GM12873 (cell line): ENCODE measurements around the gene HAUS3.

ENCODE experiments used
- TF ChIP-seq, protein P1 (sequence below): IDR thresholded peaks from 2 replicates; pipeline ENCODE4 v1.5.1; 2012; ENCODE audit warnings: low read depth, mild to moderate bottlenecking, moderate library complexity, low read length, control low read depth; ENCODE audit not compliant: insufficient read depth; ENCODE audit errors: missing control alignments

Gene HAUS3

DNA sequence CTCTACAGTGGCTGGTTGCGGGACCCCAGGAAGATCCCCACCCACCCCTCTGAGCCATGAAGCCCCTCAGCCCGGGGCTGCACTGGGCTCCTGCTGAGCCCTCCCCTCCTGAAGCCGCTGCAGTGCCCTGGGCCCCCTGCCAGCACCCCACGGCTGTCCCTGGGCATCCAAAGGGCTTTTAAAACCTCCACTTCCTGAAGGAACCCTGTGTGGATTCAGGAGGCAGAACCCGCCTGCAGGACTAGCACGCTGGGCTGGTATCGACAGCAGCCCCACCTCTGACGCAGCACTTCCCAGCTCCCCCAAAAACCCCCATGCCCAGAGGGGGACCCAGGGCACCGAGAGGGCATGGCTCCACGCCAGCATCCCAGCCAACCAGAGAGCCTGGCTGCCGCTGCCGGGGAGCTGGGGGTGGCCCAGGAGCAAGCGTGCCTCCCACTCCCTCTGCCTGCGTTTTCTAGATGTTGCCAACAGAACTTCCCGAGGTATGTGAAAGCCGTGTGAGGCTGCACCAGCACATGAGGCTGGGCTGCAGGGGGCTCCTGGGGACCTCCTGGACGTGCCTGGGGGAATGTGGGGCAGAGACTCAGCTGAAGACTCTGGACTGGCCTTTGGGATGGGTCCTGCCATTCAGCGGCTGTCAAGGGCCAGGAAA is 13.7 kb upstream of the HAUS3 start:
- TF ChIP-seq, protein P1, sequence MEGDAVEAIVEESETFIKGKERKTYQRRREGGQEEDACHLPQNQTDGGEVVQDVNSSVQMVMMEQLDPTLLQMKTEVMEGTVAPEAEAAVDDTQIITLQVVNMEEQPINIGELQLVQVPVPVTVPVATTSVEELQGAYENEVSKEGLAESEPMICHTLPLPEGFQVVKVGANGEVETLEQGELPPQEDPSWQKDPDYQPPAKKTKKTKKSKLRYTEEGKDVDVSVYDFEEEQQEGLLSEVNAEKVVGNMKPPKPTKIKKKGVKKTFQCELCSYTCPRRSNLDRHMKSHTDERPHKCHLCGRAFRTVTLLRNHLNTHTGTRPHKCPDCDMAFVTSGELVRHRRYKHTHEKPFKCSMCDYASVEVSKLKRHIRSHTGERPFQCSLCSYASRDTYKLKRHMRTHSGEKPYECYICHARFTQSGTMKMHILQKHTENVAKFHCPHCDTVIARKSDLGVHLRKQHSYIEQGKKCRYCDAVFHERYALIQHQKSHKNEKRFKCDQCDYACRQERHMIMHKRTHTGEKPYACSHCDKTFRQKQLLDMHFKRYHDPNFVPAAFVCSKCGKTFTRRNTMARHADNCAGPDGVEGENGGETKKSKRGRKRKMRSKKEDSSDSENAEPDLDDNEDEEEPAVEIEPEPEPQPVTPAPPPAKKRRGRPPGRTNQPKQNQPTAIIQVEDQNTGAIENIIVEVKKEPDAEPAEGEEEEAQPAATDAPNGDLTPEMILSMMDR, result no peak

DNA sequence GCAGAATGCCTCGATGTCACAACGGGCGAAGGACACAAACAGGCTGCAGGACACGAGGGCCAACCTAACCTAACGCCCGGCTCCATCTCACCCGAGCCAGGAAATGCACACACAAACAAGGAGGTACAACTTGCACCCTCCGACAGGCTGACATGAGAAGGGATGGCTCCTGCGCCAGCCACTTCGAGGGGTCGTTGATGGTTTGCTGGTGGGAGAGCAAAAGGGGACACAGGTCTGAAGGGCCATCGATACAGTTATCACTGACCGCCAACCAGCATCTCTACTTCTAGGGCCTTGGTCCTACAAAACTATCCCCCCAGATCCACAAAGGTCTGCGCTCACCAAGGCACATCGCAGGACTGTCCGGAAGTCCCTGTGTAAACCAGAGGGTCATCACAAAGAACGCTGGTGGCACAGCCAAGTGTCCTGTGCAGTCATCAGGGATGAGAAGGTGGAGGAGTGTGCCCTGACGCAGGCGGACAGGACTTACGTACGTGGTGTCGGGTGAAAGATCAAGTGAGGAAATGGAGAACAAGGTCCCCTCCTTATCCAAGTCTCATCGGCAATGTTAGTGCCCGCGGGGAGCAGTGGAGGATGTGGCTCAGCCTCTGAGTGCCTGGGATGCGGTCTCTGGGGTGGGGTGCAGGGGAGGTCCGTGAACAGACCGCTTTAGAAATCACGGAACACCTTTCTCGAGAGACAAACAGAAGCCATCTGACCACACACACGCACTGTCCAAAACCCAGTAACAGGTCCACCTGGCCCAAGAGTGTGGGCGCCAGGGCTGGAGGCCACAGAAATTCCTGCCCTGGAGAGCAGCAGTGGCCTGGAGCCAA is 13.0 kb upstream of the HAUS3 start:
- TF ChIP-seq, protein P1, result no peak

DNA sequence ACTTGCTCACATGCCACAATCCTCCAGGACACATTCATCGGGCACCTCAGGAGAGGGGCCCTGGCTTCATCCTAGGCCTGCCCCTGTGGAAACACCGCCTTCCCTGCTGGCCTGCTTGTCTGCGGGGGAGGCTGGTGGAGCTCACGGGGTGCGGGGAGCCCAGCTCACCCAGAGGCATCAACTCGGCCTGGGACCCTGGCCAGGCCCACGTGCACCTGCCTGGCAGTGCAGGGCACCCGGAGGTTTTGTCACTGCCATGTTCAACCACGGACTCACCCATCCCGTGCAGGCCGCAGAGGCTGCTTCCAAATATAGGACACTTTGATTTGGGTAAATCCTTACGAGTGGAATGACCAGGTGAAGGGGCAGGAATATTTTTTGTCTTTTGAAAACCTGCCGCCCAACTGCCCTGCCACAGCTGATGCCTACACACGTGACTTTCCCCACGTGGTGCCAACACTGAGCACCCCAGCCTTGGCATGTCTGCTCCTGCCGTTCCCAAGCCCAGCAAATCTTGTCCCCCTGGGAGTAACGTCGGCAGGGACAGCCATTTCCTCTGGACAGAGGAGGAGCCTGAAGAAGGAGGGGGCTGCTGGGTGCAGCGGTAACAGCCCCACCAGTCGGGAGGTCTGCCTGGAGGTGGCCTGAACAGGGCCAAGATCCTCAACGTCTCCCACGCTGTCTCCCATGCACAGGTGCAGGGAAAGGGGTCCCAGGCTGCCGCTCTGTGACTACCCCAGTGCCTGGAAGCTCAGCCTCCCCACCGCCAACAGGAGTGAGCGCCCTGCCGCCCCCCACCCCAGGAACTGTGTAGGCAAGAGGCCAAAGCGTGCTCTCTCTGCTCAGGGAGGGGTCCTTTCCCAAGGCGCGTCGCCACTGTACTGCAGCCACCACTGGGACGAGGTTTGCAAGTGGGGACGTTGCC is 11.5 kb upstream of the HAUS3 start:
- TF ChIP-seq, protein P1, result no peak

DNA sequence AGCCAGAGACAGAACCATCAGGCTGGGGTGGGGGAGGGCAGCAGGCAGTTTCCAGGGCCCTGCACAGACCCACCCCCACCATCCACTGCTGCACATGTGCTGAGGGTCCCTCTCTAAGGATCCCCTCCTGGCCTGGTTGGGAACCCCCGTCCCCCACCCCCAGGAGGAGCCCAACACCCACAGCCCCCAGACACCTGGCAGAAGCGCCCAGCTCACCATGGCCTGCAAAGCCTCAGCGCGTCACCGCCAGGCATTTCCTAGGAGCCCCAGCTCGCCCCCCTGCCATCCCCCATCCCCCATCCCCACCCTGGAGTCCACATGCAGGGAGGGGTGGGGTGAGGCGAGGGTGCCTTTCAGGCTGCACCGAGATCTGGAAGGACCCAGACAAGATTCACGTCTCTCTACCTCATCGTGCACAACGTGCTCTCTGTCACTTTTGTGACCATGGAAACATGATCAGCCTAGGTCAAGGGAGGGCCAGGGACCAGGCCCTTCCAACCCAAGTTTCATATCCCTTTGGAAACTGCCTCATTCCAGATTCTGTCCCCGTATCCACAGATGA is 10.7 kb upstream of the HAUS3 start:
- TF ChIP-seq, protein P1, result no peak

DNA sequence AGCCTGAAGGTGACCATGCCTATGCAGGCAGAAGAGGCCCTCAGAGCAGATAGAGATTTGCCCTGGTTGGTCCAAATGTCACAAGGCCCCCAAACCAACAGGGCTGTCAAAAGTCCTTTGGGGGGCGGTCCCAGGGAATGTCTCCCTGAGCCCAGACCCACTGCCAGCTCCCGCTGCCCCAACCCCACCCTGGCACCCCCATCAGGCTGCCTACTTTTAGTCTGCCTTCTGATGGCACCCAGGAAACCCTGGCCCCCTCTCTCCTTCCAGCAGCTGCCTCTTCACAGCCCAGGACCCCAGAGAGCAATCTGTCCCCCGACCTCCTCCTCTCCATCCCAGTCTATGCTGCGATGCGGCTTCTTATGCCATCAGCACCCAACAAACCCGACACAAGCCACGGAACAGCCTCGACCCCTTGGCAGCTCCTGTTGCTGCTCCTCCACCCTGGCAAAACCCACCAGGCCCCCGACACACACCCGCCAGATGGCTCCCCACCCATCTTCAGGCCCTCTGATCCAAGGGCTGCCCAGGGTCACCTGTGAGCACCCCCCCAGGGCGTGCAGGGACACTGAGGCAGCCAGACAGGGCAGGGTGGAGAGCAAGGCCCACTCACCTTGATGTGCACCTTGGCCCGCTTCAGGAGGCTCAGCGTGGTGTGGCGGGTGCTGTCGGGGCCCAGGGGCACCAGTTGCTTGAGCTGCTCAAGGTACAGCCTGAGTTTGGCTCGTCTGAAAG is 10.0 kb upstream of the HAUS3 start:
- TF ChIP-seq, protein P1, result no peak

DNA sequence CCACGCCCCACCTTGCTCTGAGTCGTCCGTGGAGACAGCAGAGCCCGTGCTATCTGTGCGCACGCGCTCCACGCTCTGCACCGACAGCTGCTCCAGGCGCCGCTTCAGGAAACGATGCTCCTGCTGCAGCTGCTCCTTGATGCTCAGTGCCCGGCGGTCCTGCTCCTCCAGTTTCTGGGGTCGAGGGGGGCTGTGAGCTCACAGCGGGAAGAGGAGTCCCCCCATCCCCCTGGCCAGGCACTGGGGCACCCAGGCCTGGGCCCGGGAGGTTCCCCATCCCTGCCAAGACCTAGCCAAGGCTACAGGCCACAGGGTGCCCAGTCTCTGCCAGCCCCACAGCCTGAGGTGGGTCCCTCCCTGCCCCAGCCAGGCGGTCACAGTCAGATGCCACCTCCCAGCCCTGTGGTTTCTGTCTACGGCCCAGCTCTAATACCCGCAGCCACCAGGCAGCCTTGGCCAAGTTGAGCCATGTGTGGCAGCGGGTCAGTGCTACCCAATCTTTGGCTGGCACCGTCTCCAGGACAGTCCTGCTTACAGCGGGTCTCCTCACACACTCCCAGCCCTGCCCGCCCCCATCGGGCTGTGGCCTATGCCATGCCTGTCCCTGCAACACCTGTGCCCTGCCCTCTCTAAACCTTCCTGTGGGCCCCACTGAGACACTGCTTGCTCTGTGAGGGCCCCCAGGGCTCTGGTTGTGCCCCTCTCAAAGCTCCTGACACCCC is 9.3 kb upstream of the HAUS3 start:
- TF ChIP-seq, protein P1, result no peak
